PC-3 (cell line): ENCODE data around the gene P4HTM. TPM values are rescaled to one million over a fixed set of nuclear protein-coding genes. Genes with fewer than 3 reads are reported as not detected.

Source experiments
- ATAC-seq: fragments of 200-7000 bp; cut with Tn5 transposase; 2 replicates; pipeline ENCODE4 v1.9.1; 2020; ENCODE audit warnings: mild to moderate bottlenecking, moderate library complexity
- BruUV-seq: library from RNA; stranded (reverse); fragments of 400-500 nt; replicated peaks from 2 replicates; lab custom pipeline; 2021; lab: Mats Ljungman, UMichigan
- CTCF ChIA-PET: fragments of 300-600 bp; sonication (Branson Sonifier 250); formaldehyde crosslinking; loops from one replicate; lab custom pipeline; 2022; ENCODE audit warnings: antibody characterized with exemption; lab: Charles Lee
- POLR2A ChIA-PET: fragments of 300-600 bp; sonication (Branson Sonifier 250); formaldehyde crosslinking; loops from one replicate; lab custom pipeline; 2022; ENCODE audit warnings: antibody characterized with exemption; ENCODE audit not compliant: unreplicated experiment; lab: Charles Lee
- DNase-seq: peaks from one replicate; pipeline ENCODE4 v3.0.0-alpha.2; 2015
- H2AFZ ChIP-seq: fragments of 300-600 bp; sonication (generic); 2 replicates; pipeline ENCODE4 v1.6.0; 2016; ENCODE audit warnings: antibody characterized with exemption, low read length
- H3F3A ChIP-seq: fragments of 300-600 bp; sonication (generic); one replicate; pipeline ENCODE4 v1.6.0; 2017; ENCODE audit warnings: antibody characterized with exemption, low read length, control low read depth, mild to moderate bottlenecking; ENCODE audit not compliant: unreplicated experiment
- H3K27ac ChIP-seq: fragments of 300-600 bp; sonication (generic); 2 replicates; pipeline ENCODE4 v1.5.1; 2016; ENCODE audit warnings: mild to moderate bottlenecking, low read length
- H3K27me3 ChIP-seq: fragments of 300-600 bp; sonication (generic); 2 replicates; pipeline ENCODE4 v1.6.1; 2016; ENCODE audit warnings: low read length, mixed read lengths
- H3K36me3 ChIP-seq: fragments of 300-600 bp; sonication (generic); 2 replicates; pipeline ENCODE4 v1.6.1; 2016; ENCODE audit warnings: low read depth, mixed run types, low read length, mixed read lengths
- H3K4me1 ChIP-seq: fragments of 300-600 bp; sonication (generic); 2 replicates; pipeline ENCODE4 v1.5.1; 2016; ENCODE audit warnings: low read length; ENCODE audit not compliant: insufficient read depth
- H3K4me2 ChIP-seq: fragments of 300-600 bp; sonication (generic); 2 replicates; pipeline ENCODE4 v1.6.0; 2016; ENCODE audit warnings: low read length
- H3K4me3 ChIP-seq: fragments of 300-600 bp; sonication (generic); 2 replicates; pipeline ENCODE4 v1.5.1; 2016; ENCODE audit warnings: mild to moderate bottlenecking, low read length, mixed read lengths
- H3K79me2 ChIP-seq: fragments of 300-600 bp; sonication (generic); 2 replicates; pipeline ENCODE4 v1.6.1; 2017; ENCODE audit warnings: low read length, mixed read lengths
- H3K9ac ChIP-seq: fragments of 300-600 bp; sonication (generic); 2 replicates; pipeline ENCODE4 v1.6.0; 2016; ENCODE audit warnings: mild to moderate bottlenecking, low read length
- H3K9me2 ChIP-seq: fragments of 300-600 bp; sonication (generic); replicated peaks from 2 replicates; pipeline ENCODE4 v1.6.1; 2016; ENCODE audit warnings: mixed run types, low read length, mixed read lengths
- H3K9me3 ChIP-seq: fragments of 300-600 bp; sonication (generic); 2 replicates; pipeline ENCODE4 v1.6.1; 2016; ENCODE audit warnings: low read length, mixed read lengths
- H4K20me1 ChIP-seq: fragments of 300-600 bp; sonication (generic); 2 replicates; pipeline ENCODE4 v1.6.1; 2016; ENCODE audit warnings: low read length, mixed read lengths
- EZH2 ChIP-seq: fragments of 300-600 bp; sonication (generic); IDR thresholded peaks from one replicate; pipeline ENCODE4 v1.6.1; 2017; ENCODE audit warnings: antibody characterized with exemption, mild to moderate bottlenecking, low read length; ENCODE audit not compliant: unreplicated experiment
- EZH2phosphoT487 ChIP-seq: fragments of 300-600 bp; sonication (generic); IDR thresholded peaks from 2 replicates; pipeline ENCODE4 v1.6.1; 2018; ENCODE audit warnings: mild to moderate bottlenecking, antibody characterized with exemption, low read length, borderline replicate concordance
- intact Hi-C: fragments of 100-400 bp; cut with micrococcal nuclease; formaldehyde crosslinking; loops from 2 replicates; pipeline ENCODE4 v1.9.0; 2023
- total RNA-seq: library from RNA; depleted of rRNA; stranded (reverse); fragments of >200 nt; gene quantifications from 2 replicates; pipeline ENCODE4 v1.2.3, GENCODE V29; 2014
- TF ChIP-seq, protein P1 (sequence below): fragments of 300-600 bp; sonication (generic); conservative IDR thresholded peaks from 2 replicates; pipeline ENCODE4 v1.5.1; 2017; ENCODE audit warnings: antibody characterized with exemption, low read depth, mild to moderate bottlenecking, low read length

P4HTM gene
- total RNA-seq, 1 experiment from 2014 or later = 44.5 TPM

DNA sequence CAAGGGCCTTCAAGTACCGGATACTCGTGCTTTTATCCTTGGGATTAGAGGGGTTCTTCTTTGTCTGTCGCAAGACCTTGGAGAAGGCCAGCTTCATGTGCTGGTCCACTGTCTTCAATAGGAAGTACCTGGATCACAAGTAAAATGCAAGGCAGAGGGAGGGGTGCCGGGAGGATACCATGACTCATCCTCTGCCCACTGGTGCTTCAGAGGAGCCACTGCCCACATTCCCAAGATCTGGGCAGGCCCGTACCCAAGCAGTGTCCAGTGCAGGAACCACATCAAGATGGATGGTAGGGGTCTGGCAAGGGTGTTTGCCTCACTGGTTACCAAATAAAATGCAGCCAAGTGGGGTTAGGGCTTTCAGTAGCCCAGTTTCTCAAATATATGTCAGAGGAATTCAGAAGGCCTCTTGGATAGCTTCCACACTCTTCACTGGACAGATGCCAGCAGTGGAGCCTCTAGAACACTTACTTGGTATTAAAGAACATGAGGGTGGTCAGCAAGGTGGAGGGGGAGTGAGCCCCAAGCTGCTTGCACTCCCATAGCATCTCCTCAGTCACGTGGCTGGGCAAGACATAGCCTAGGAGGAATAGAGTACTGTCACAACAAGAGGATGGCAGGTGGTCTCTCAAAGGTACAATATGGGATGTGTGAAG, 42.7 kb downstream of the P4HTM start:
- CTCF ChIA-PET = no interaction called here
- no TSS peak for BruUV-seq
- H3K4me2 ChIP-seq = no peak overlapping the region
- intact Hi-C loops = no loop called here
- peaks cover 23% of the 10 kb centered on the region for H3K4me1 ChIP-seq
- no peak overlapping the region for H3K4me3 ChIP-seq
- H3K9me2 ChIP-seq = no peaks in the 10 kb centered on the region
- H3K9ac ChIP-seq = no peak overlapping the region
- H2AFZ ChIP-seq = no peak overlapping the region
- peaks cover 10% of the 10 kb centered on the region for H3F3A ChIP-seq
- no peaks in the 10 kb centered on the region for H3K9me3 ChIP-seq
- H3K27me3 ChIP-seq = no peaks in the 10 kb centered on the region
- peaks cover 15% of the 10 kb centered on the region for H3K79me2 ChIP-seq
- TF ChIP-seq, protein P1, sequence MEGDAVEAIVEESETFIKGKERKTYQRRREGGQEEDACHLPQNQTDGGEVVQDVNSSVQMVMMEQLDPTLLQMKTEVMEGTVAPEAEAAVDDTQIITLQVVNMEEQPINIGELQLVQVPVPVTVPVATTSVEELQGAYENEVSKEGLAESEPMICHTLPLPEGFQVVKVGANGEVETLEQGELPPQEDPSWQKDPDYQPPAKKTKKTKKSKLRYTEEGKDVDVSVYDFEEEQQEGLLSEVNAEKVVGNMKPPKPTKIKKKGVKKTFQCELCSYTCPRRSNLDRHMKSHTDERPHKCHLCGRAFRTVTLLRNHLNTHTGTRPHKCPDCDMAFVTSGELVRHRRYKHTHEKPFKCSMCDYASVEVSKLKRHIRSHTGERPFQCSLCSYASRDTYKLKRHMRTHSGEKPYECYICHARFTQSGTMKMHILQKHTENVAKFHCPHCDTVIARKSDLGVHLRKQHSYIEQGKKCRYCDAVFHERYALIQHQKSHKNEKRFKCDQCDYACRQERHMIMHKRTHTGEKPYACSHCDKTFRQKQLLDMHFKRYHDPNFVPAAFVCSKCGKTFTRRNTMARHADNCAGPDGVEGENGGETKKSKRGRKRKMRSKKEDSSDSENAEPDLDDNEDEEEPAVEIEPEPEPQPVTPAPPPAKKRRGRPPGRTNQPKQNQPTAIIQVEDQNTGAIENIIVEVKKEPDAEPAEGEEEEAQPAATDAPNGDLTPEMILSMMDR = no peak
- TF ChIP-seq EZH2 (no peak), EZH2phosphoT487 (no peak)
- H3K36me3 ChIP-seq = peaks cover 49% of the 10 kb centered on the region
- ATAC-seq (no peak; the same call in 1 of the 2 replicates), DNase-seq (no peak)
- POLR2A ChIA-PET = no interaction called here
- no peak overlapping the region for H3K27ac ChIP-seq
- 0 out of 2 replicates have a peak, but pooled peaks cover 13% of the 10 kb centered on the region for H4K20me1 ChIP-seq

DNA sequence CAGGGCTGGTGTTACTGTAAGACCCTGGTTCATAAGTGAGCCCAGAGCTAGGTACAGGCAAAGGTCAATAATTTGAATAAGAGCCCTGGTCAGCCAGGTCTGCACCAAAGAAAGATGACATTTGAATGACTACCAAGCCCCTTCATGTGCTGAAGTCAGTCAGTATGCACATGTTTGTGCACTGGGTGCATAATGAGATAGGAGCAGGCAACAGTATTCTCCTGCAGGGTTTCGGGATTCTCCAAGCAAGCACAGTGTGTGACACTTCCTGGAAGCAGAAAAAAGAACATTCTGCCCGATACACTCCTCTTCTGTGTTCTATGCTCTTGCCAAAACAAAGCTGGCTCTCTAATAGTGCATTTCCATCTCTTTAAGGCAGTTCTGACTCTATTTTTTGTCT, 44.6 kb downstream of the P4HTM start:
- ATAC-seq = no peak
- Histone ChIP-seq H4K20me1 (0 out of 2 replicates have a peak, but pooled peaks cover 4% of the 10 kb centered on the region), H3K4me1 (peaks cover 7% of the 10 kb centered on the region; the same call in 1 of the 2 replicates), H3K9me2 (no peaks in the 10 kb centered on the region), H3F3A (peaks cover 8% of the 10 kb centered on the region), H3K79me2 (no peaks in the 10 kb centered on the region), H3K4me2 (no peak overlapping the region), H3K27ac (no peak overlapping the region), H2AFZ (no peak overlapping the region), H3K27me3 (no peaks in the 10 kb centered on the region), H3K9me3 (no peaks in the 10 kb centered on the region), H3K36me3 (peaks cover 44% of the 10 kb centered on the region), H3K4me3 (no peak overlapping the region), H3K9ac (no peak overlapping the region)
- BruUV-seq = no TSS peak
- CTCF ChIA-PET = no interaction called here
- intact Hi-C loops = no loop called here
- POLR2A ChIA-PET = no interaction called here
- no peak for DNase-seq
- TF ChIP-seq, protein P1 = no peak
- TF ChIP-seq EZH2phosphoT487 = no peak
- TF ChIP-seq EZH2 = no peak

DNA sequence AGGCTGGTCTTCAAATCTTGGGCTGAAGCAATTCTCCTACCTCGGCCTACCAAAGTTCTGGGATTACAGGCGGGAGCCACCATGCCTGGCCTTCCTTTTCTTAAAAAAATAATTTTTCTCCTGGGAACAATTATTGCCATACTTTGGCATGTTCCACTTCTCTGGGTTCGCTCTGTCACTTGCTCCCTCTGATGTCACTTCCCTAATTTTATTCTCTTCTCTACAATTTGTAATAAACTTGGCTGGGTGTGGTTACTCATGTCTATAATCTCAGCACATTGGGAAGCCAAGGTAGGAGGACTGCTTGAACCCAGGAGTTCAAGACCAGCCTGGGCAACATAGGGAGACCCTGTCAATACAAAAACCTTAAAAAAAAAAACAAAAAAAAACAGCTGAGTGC, 45.2 kb downstream of the P4HTM start:
- H3K4me3 ChIP-seq = no peak overlapping the region
- ChIA-PET POLR2A (no interaction called here), CTCF (no interaction called here)
- H3F3A ChIP-seq = peaks cover 2% of the 10 kb centered on the region
- DNase-seq (no peak), ATAC-seq (no peak)
- H4K20me1 ChIP-seq = 0 out of 2 replicates have a peak, but pooled peaks cover 4% of the 10 kb centered on the region
- H3K9me3 ChIP-seq = no peaks in the 10 kb centered on the region
- H3K4me2 ChIP-seq = no peak overlapping the region
- no peaks in the 10 kb centered on the region for H3K27me3 ChIP-seq
- no peaks in the 10 kb centered on the region for H3K79me2 ChIP-seq
- no peak overlapping the region for H3K27ac ChIP-seq
- TF ChIP-seq, protein P1 = no peak
- TF ChIP-seq EZH2 (no peak), EZH2phosphoT487 (no peak)
- peaks cover 42% of the 10 kb centered on the region for H3K36me3 ChIP-seq
- no TSS peak for BruUV-seq
- H3K4me1 ChIP-seq = peaks cover 7% of the 10 kb centered on the region; the same call in 1 of the 2 replicates
- H2AFZ ChIP-seq = no peak overlapping the region
- no peak overlapping the region for H3K9ac ChIP-seq
- intact Hi-C loops = no loop called here
- H3K9me2 ChIP-seq = no peaks in the 10 kb centered on the region
